CD4-positive, alpha-beta T cell treated with Interleukin-17A for 1 hour (primary cell): ENCODE data around the gene UVRAG.

Experiments used
- DNase-seq: peaks from one replicate; pipeline ENCODE4 v3.0.0-alpha.2; 2020

The UVRAG gene

DNA sequence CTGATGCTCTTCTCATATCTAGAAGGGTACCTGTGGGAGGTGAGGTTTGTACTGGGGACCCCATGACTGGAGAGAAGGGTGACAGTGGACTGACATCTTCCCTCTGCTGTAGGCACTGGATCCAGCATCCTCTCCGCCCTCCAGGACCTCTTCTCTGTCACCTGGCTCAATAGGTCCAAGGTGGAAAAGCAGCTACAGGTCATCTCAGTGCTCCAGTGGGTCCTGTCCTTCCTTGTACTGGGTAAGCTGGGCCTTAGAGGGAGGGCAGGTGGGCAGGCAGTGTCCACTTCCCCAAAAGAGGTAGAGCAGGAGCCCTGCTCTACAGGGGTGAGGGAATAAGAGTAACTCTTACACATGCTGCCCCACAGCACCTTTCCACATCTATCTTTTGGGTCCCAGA is 30.5 kb upstream of the UVRAG start:
- no peak for DNase-seq

DNA sequence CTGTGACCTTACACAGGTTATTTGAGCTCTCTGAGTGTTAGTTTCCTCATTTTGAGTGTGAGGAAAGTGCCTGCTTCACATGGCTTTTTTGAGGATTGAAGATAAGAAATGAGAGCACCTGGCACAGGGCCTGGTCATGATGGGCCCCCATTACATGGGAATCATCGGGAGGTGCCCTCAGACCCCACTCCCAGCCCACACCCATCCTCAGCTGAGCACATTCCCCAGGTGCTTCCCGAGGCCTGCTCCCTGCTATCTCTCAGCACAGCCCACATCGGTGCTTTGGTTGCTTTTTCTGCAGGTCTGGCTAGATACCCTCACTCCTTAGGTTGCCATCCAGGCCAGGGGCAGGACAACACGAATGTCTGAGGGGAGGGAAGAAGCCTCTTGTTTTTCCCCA is 29.8 kb upstream of the UVRAG start:
- no peak for DNase-seq

DNA sequence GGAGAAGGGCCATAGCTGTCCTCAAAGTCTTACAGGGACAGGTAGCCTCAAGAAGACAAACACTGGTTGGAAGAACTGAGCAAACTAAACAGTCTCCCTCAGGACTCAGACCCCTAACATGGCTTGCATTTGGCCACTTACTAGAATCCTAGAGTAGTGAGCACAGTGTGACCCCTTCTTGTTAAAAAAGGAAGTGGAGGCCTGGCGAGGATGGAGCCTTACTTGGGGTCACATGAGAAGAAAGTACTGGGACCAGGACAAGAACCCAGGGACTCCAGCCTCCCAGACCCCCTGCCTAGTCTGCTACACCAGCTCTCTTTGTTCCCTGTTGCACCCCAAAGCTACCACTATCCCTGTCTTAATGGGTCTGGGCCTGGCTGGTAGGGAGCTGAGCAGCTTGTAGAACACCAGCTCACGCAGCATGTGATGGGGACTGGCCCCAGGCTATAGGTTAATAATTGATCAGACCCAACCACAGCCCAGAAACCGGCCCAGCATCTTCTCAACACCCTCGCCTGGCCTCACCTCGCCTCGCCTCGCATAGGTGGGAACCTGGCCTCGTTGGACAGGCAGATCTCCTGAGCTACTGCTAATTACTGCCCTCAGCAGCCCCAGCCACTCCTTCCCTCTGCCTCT is 28.8 kb upstream of the UVRAG start:
- no peak for DNase-seq

DNA sequence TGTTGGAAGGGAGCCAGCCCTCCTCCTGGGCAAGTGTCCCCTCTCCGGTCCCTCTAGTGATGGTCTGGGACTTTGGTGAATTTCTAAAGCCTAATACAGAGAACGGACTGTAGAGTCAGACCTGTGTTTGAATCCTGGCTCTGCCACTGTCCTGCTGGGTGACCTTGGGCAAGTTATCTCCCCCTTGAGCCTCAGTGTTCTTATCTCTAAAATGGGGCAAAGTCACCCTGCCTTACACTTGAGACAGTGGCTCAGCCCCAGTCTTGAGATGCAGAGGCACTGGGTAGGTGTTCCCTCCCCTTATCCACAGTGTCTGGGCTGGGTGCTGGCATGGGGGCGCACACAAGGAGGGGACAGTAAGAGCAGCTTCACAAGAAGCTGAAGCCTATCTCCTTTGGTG is 25.5 kb upstream of the UVRAG start:
- no peak for DNase-seq

DNA sequence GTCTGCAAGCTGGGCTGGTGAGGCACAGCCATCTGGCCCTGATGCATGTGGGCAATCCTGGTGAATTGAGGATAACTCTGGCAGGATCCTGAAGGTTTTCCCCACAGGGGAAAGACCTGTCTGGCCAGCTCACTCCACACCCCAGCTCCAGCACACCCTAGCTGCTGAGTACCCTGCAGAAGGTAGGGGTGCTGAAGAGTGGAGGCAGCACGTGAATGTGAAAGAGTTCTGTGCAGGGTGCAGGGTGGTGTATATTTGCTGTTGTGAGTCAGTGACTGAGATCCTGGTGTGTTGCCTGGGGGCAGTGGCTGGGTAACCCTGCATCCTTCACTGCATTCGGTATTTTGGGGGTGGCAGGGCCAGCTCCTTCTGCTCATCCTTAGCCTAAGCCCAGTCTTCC is 24.0 kb upstream of the UVRAG start:
- DNase-seq: no peak

DNA sequence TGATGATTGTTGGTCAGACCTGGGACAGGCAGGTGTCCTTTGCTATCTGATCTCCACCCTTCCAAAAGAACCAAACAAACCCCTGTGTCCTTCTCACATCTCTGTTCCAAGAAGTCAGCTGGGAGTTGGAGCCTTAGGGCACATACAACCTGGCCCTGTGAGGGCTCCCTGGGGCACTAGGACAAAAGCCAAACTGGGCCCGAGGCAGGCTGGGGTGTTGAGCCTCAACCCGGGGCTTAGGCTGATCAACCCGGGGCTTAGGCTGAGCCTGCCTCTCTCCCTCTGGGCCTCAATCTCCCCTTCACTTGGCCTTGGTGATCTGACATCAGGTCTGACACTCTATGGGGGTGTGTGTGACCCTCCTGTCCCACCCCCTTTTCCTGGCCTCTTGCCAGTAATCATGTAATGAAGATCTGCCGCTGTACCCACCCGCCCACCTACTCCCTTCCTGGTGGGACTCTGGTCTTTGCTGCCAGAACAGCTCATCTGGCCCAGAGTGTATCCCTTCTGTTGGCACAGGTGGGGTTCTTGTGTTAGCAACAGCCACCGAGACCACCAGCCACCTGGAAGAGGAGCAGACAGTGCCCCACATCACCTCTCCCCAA is 22.8 kb upstream of the UVRAG start:
- DNase-seq: no peak

DNA sequence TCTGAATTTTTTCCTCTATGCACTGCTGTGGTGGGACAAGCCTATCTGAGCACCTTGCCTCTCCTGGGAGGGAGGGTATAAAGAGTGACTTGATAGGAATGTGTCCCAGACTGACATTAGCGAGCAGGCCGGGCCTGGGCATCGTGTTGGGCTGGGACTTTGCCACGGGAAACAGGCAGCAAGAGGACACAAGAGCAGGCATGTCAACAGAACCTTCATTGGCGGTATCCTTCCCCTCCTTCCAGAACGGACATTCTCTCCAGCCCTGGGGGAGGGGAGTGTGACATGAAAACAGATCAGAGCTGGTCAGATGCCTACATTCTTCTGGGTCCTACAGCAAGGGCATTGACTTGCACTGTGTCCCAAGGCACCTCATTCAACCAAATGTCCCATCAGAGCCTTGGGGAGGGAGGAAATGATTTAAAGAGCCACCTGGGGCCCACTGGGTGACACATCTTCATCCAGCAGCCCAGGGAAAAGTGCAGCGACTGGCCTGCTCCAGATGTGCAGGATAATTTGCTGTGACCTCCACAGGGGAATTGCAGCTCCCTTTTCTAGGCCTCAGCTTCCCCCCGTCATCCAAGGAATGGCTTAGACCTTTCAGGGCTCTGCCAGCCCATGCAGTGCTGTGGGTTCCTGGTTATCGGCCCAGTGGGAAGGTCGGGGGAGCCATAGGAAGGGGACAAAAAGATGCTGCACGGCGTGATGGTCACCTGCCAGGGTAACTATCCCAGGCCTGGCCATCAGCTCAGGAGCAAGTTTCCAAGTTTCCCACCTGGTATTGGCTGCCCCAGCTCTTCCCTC is 21.8 kb upstream of the UVRAG start:
- no peak for DNase-seq

DNA sequence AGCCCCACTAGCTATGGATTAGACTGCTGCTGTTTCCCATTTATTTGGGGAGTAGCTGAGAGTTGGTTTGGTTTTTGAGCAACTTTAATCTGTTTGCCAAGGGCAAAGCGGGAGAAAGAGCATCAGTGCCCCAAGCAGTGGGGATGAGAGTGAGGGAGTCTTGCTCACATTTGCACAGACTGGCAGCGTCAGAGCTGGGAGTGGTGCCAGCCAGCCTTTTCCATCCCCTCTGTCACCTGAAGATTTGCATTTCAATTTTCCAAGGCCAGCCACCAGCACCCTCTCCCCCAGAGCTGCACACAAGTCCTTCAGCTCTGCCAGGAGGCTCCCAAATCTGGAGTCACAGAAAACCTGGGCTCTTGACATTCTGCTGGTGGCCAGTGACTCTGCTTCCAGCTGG is 21.0 kb upstream of the UVRAG start:
- no peak for DNase-seq

DNA sequence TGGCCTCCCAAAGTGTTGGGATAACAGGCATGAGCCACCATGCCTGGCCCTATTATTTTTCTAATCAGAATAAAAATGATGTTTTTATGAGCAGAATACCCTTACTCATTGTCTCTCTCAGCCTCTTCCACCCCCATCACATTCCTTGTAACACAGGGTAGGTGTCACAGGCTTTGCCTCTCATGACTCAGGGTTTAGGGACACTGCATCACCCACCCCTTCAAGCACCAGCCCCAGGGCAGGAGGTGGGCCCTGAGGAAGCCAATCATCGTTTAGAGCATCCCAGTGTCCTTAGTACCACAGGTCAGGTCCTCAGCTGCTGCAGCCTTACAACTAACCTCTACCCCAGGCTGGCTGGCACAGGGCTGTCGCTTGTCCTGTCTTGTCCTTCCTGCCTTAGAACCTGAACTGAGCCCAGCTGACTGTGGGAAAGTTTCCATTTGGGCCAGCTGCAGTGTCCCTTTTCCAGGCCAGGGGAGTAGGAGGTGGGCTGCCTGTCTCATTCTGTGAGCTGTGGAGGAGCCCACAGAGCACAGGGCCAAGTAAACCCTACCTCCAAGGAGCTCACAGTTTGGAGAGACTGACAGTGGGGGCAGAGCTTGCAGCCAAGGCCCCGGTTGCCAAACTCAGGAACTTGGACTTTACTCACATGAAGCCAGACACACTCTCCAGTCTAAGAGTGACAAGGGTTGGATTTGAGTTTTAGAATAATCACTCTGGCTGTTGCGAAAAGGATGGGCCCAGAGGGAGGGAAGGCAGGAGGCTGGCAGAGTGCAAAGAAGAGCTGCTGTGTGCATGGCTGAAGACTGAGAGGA is 19.5 kb upstream of the UVRAG start:
- no peak for DNase-seq

DNA sequence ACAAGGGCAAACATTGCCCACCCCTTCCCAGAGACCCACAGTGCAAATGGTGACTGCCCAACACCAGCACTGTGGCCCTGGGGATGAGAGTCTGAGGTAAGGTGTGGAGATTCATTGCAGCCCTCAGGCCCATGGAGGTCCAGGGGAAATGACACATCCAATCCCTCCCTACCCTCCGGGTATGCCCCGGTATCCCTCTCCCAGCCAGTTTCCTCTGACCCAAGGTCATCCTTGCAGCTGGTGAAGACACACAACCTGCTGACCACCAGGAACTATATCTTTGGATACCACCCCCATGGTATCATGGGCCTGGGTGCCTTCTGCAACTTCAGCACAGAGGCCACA is 18.9 kb upstream of the UVRAG start:
- no peak for DNase-seq

DNA sequence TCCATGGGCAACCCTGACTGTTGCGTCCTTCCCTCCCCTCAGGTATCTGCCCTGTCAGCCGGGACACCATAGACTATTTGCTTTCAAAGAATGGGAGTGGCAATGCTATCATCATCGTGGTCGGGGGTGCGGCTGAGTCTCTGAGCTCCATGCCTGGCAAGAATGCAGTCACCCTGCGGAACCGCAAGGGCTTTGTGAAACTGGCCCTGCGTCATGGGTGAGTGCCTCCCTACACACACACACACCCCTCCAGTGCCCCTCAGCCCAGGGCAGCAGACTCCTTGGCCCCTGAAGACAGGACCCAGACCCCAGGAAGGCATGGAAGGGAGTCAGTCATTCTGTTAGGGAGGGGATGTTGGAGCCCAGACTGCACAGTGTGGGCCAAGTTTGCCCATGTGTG is 17.9 kb upstream of the UVRAG start:
- no peak for DNase-seq

DNA sequence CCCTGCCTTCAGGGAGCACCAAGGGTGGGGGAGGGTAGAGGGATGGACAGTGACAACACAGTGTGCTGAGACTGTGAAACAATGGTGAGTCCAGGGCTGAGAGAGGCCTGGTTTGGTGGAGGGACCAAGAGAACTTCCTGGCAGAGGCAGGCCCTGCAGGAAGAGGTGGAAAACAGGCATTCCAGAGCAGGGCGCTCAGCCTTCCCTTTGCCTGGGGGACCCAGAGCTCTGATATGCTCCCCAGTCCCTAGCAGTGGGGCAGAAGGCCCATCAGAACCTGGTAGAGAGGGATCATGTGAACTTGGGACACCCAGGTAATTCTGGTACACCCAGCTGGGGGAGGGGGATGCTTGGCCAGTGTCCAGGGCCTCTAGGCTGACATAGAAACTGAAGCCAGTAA is 17.2 kb upstream of the UVRAG start:
- DNase-seq: no peak

DNA sequence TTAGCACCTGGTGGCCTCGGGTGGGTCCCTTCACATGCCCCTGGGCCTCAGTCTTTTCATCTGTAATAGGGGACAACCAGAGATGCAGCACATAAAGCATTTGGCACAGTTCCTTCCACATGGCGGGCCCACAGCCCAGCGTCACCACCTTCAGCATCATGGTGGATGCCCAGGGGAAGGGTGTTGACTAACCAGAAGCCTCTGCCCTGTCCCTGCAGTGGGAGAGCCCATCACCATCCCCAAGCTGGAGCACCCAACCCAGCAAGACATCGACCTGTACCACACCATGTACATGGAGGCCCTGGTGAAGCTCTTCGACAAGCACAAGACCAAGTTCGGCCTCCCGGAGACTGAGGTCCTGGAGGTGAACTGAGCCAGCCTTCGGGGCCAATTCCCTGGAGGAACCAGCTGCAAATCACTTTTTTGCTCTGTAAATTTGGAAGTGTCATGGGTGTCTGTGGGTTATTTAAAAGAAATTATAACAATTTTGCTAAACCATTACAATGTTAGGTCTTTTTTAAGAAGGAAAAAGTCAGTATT is 14.8 kb upstream of the UVRAG start:
- DNase-seq: no peak

DNA sequence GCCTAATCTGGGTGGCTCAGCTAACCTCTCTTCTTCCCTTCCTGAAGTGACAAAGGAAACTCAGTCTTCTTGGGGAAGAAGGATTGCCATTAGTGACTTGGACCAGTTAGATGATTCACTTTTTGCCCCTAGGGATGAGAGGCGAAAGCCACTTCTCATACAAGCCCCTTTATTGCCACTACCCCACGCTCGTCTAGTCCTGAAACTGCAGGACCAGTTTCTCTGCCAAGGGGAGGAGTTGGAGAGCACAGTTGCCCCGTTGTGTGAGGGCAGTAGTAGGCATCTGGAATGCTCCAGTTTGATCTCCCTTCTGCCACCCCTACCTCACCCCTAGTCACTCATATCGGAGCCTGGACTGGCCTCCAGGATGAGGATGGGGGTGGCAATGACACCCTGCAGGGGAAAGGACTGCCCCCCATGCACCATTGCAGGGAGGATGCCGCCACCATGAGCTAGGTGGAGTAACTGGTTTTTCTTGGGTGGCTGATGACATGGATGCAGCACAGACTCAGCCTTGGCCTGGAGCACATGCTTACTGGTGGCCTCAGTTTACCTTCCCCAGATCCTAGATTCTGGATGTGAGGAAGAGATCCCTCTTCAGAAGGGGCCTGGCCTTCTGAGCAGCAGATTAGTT is 14.2 kb upstream of the UVRAG start:
- no peak for DNase-seq

DNA sequence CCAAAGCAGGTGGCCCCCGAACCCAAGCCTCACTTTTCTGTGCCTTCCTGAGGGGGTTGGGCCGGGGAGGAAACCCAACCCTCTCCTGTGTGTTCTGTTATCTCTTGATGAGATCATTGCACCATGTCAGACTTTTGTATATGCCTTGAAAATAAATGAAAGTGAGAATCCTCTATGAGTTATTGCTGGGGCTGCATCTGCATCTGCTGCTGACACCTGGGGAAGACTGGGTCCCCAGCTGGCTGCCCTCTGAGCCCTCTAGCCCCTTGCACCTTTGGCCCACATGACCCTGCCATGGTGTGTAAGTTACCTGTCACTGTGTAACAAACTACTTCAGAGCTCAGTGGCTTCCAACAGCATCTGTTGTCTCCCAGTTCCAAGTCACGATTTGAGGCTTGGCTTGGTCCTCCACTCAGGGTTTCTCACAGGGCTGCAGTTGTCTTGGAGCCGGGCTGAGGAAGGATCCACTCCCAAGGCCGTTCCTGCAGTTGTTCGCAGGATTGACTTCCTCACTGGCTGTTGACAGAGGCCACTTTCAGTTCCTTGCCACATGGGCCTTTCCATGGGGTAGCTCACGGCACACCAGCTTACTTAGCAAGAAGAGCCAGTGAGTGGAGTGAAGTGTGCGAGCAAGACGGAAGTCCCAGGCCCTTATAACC is 13.5 kb upstream of the UVRAG start:
- no peak for DNase-seq

DNA sequence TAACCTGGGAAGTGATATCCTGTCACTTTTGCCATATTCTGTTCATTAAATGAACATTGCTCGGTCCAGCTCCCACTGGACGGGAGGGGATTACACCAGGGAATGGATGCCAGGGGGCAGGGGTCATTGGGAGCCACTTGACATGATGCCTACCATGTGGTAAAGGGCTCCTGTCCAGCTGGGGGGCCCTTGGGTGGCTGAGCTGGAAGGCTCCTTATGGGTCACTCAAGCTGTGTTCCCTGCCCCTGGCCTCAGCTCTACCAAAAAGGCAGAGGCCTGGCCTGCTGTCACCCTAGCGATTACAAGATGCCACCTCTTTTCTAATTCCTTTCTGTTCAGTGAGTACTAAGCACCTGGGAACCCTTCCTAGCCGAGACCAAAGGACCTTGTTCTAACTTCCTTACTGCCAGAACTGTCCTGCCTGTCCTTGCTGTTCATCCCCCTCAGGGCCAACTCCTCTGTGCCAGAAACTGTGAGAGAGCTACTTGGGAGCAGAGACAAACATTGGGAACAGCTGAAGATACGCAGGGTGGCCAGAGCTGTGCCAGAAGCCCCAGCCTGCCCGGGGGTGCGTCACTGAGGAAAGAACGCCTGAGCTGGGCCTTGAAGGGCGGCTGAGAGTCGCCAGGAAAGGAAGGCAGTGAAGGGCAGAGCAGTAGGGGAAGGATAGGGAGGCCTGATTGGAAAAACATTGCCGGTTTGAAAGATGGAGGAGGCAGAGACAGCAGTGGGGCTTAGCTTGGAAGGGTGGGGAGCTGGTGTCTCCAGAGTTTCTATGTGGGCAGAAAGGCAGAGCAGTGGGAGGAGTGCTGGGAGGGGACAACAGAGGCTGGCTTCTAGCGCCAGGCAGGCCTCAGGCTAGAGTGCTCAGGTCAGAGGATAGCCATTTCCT is 12.7 kb upstream of the UVRAG start:
- no peak for DNase-seq

DNA sequence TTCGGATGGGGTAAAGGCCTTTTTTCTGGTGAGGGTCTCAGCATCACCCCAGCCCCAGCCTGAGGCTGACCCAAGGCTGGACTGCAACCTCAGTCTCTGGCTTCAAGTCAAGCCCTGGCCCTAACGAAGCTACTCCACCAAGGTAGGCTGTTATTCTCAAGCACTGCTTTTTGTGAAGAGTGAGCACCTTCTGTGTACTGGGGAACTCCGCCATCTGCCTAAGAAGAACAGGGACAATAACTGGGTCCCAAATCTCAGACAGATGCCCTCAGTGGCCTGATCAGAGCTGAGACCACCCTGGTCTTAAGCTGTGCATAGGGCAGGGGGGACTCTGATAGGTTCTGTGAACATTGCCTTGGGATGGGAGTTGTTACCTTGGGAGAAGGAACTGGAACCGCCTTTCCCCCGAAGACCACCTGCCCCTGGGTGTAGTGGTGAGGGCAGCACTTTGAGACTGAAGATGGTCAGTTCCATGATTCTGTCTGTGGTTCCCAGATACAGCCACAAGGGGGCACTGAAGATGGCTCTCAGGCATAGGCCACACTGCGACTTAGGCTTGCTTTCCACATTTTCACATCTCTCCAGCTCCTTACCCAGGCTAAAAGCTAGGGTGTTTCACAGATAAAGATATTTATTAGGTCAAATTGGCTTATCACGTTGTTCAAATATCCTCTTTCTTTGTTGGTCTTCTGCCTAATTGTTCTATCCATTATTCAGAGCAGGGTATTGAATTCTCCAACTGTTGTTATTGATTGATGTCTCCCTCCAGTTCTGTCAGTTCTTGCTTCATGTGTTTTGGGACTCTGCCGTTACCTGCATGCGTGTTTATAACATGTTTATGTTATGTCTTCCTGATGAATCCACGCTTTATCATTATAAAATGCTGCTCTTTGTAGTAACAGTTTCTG is 11.8 kb upstream of the UVRAG start:
- DNase-seq: peak; percentile 78

DNA sequence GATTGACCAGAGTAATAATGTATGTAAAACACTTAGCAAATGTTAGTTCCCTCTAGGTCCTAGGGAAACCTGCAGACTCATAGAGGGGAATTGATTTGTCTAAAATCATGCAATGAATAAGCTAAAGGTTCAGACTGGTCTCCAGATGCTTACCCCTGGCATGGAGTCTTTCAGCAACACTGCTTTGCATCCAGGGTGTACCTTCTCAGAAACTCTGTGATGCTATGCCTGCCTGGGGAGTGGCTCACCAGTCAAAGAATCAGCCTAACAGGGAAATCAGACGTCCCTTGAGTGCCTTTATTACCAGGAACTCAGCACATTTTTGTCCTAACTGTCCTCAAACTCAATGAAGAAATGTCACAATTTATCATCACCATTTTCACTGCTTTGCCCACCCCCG is 5.9 kb upstream of the UVRAG start:
- no peak for DNase-seq

DNA sequence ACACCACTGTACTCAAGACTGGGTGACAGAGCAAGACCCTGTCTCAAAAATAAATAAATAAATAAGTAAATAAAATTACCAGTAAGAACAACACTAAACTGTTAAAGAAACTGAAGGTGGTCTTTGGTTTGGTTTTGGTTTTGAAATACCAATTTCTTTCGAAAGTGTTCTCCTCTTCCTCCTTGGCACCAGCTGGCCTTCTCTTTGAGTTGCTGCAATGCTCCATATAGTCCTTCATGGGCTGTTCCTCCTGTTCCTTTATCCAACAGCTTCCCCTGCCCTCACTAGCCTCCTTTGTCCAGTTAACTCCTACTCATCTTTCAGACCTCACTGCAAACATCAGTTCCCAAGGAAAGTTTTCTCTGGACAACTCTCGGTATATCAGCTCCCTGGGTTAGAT is 5.0 kb upstream of the UVRAG start:
- DNase-seq: no peak
